Measurements from ENCODE around the gene RBCK1. TPM values are rescaled to one million over a fixed set of nuclear protein-coding genes. Genes with fewer than 3 reads are reported as not detected.
"Not testable (repeated sequence)": the region's sequence is repeated elsewhere in the genome, so short reads cannot be mapped to it uniquely, and the experiment has no call there.

The RBCK1 gene
- total RNA-seq, 2 experiments from 2014 or later, result 150 to 160 TPM

GRCh38 chr20:380763-381580, 27.1 kb upstream of the RBCK1 start:
- peak; percentile 82 for DNase-seq
- peaks cover 25% of the 10 kb centered on the region for H3K4me1 Mint-ChIP-seq (ENCODE audit: low read depth)
- intact Hi-C loops (cut with micrococcal nuclease), result loop anchor here (1.0 to 5.0 kb wide), 3 partner anchors 14 to 34 kb away; partner anchors contain the start of genes NRSN2 and RBCK1
- peak overlapping the region; percentile 92 for H3K27ac Mint-ChIP-seq
- H3K36me3 Mint-ChIP-seq (ENCODE audit: low read depth), result peaks cover 10% of the 10 kb centered on the region
- peak overlapping the region; percentile 83 for H3K4me3 Mint-ChIP-seq
- no peaks in the 10 kb centered on the region for H3K9me3 Mint-ChIP-seq
- CTCF ChIA-PET, result interaction anchor here (0.6 to 1.5 kb wide), 4 partner anchors 19 to 1391 kb away, joined by 3 to 4 read pairs (median 4); no protein-coding TSS in a partner anchor
- no peaks in the 10 kb centered on the region for H3K27me3 Mint-ChIP-seq (ENCODE audit: low read depth)

DNA sequence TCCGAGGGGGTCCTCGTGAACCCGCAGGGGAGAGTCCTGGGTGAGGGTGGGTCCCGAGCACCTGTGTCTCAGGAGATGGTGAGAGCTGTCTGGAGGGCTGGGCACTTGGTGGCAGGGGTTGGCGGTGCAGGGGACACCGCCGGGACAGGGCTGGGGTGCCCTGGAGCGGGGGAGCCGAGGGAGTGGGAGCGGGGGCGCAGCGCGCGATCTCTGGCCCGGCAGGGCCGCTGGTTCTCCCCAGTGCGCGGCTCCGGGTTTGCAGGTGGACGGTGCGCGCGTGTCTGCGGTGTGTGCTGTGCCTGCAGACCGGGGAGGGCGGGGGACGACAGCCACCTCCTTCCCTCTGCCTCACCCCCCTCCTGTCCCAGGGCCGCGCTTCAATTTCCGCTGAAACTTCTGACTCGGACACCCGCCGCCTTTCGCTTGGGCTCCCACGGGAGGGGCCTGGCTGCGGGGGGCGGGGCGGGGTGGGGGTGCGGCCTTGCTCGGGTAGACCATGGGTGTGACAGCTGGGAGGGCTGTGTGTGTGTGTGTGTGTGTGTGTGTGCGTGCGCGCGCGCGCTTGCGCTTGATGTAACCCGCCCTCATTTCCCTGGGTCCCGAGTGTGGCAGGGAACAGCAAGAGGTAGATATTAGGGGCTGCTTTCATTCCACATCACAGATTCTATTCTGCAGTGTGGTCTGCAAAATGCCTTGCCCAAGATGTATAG, 26.4 kb upstream of the RBCK1 start:
- intact Hi-C loops (cut with micrococcal nuclease), result loop anchor here (1.0 to 5.0 kb wide), 3 partner anchors 15 to 34 kb away; partner anchors contain the start of genes NRSN2 and RBCK1
- peak; percentile 81 for DNase-seq
- peaks cover 25% of the 10 kb centered on the region for H3K4me1 Mint-ChIP-seq (ENCODE audit: low read depth)
- no peaks in the 10 kb centered on the region for H3K9me3 Mint-ChIP-seq
- peak overlapping the region; percentile 83 for H3K4me3 Mint-ChIP-seq
- peak overlapping the region; percentile 83 for H3K27ac Mint-ChIP-seq
- H3K36me3 Mint-ChIP-seq (ENCODE audit: low read depth), result peaks cover 14% of the 10 kb centered on the region
- CTCF ChIA-PET, result interaction anchor here (0.8 to 1.8 kb wide), 3 partner anchors 15 to 44 kb away, joined by 3 to 5 read pairs (median 3); no protein-coding TSS in a partner anchor
- no peaks in the 10 kb centered on the region for H3K27me3 Mint-ChIP-seq (ENCODE audit: low read depth)

DNA sequence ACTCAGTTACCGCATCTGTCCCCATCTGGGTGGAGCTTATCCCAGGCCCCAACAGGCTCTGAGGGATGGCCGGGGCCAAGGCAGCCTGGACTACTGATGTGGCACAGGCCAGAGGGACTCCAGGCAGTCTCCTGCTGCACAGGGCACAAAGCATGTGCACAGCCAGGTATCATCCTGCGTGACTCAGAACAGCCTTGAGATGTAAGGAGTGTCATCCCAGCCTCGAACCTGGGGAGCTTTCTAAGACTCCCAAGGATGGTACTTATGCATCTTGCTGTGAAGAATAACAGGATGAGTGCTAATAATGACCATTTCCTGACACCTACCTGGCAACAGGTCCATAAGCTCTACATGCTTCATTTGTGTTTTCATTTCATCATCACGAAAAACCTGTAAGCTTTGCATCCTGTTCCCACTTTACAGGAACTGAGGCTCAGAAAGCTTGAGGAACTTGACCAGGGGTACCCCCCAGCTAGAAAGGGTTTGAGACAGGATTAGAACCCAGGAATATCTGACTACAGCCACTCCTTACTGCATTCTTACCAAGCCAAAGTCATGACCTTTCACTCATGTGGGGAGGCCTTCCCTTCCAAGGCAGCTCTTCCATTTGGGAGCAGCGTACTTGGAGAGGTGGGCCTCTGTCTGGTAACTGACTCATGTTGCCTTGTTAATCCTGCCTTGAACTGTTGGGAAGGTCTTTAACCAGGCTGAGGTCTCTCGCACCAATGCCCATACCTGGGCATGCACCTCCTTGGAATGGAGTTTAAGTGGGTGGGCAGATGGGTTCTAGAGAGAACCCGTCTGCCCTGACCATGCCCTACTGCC, 25.6 kb upstream of the RBCK1 start:
- peak; percentile 32 for DNase-seq
- peaks cover 25% of the 10 kb centered on the region for H3K4me1 Mint-ChIP-seq (ENCODE audit: low read depth)
- CTCF ChIA-PET, result interaction anchor here (0.8 to 1.8 kb wide), 3 partner anchors 14 to 44 kb away, joined by 3 to 5 read pairs (median 3); no protein-coding TSS in a partner anchor
- H3K27me3 Mint-ChIP-seq (ENCODE audit: low read depth), result no peaks in the 10 kb centered on the region
- peaks cover 15% of the 10 kb centered on the region for H3K36me3 Mint-ChIP-seq (ENCODE audit: low read depth)
- peak overlapping the region; percentile 56 for H3K27ac Mint-ChIP-seq
- H3K9me3 Mint-ChIP-seq, result no peaks in the 10 kb centered on the region
- intact Hi-C loops (cut with micrococcal nuclease), result loop anchor here (5.0 kb wide), 1 partner anchor 35 kb away; the partner anchor contains the start of gene NRSN2
- H3K4me3 Mint-ChIP-seq, result peak overlapping the region; percentile 83

GRCh38 chr20:383889-384288, 24.2 kb upstream of the RBCK1 start:
- DNase-seq, result no peak
- CTCF ChIA-PET, result interaction anchor here (1.0 to 1.8 kb wide), 2 partner anchors 29 to 30 kb away, joined by 4 to 5 read pairs; no protein-coding TSS in a partner anchor
- no peak overlapping the region for H3K4me3 Mint-ChIP-seq
- no peaks in the 10 kb centered on the region for H3K9me3 Mint-ChIP-seq
- no peaks in the 10 kb centered on the region for H3K27me3 Mint-ChIP-seq (ENCODE audit: low read depth)
- H3K4me1 Mint-ChIP-seq (ENCODE audit: low read depth), result peaks cover 25% of the 10 kb centered on the region
- H3K27ac Mint-ChIP-seq, result no peak overlapping the region
- intact Hi-C loops (cut with micrococcal nuclease), result loop anchor here (5.0 kb wide), 1 partner anchor 37 kb away; the partner anchor contains the start of gene NRSN2
- H3K36me3 Mint-ChIP-seq (ENCODE audit: low read depth), result peaks cover 29% of the 10 kb centered on the region

DNA sequence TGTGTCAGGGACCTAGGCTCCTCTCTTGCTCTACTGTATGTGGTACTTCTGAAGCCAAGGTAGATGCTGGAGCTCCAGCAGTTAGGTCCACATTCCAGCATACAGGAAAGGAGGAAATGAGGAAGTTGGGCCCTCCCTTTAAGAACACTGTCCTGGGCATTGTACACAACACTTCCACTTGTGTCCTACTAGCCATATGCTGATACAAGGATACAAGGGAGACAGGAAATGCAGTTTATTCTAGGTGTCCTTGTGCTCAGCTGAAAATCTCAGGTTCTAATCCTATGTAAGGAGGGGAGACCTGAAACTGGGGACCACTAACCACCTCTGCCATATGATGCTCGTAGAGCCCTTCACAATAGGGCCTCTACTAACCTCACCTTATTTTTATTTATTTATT, 23.4 kb upstream of the RBCK1 start:
- H3K27ac Mint-ChIP-seq, result no peak overlapping the region
- intact Hi-C loops (cut with micrococcal nuclease), result loop anchor here (5.0 kb wide), 1 partner anchor 37 kb away; the partner anchor contains the start of gene NRSN2
- CTCF ChIA-PET, result interaction anchor here (0.6 to 1.0 kb wide), 2 partner anchors 31 to 312 kb away, joined by 4 read pairs; no protein-coding TSS in a partner anchor
- peaks cover 33% of the 10 kb centered on the region for H3K36me3 Mint-ChIP-seq (ENCODE audit: low read depth)
- H3K4me1 Mint-ChIP-seq (ENCODE audit: low read depth), result peaks cover 23% of the 10 kb centered on the region
- DNase-seq, result no peak
- no peaks in the 10 kb centered on the region for H3K9me3 Mint-ChIP-seq
- no peaks in the 10 kb centered on the region for H3K27me3 Mint-ChIP-seq (ENCODE audit: low read depth)
- H3K4me3 Mint-ChIP-seq, result no peak overlapping the region

GRCh38 chr20:385448-385847, 22.7 kb upstream of the RBCK1 start:
- H3K9me3 Mint-ChIP-seq, result no peaks in the 10 kb centered on the region
- H3K4me1 Mint-ChIP-seq (ENCODE audit: low read depth), result peaks cover 21% of the 10 kb centered on the region
- intact Hi-C loops (cut with micrococcal nuclease), result no loop called here
- no peak overlapping the region for H3K27ac Mint-ChIP-seq
- CTCF ChIA-PET, result interaction anchor here (0.6 kb wide), 1 partner anchor 311 kb away, joined by 4 read pairs; no protein-coding TSS in a partner anchor
- H3K4me3 Mint-ChIP-seq, result no peak overlapping the region
- H3K27me3 Mint-ChIP-seq (ENCODE audit: low read depth), result no peaks in the 10 kb centered on the region
- no peak for DNase-seq
- peaks cover 37% of the 10 kb centered on the region for H3K36me3 Mint-ChIP-seq (ENCODE audit: low read depth)

DNA sequence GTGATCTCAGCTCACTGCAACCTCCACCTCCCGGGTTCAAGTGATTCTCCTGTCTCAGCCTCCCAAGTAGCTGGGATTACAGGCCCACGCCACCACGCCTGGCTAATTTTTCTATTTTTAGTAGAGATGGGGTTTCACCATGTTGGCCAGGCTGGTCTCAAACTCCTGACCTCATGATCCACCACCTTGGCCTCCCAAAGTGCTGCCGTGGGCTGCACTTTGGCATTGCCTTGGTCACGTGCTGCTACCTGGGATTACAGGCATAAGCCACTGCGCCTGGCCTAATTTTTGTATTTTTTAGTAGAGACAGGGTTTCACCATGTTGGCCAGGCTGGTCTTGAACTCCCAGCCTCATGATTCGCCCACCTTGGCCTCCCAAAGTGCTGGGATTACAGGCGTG, 21.5 kb upstream of the RBCK1 start:
- CTCF ChIA-PET, result interaction anchor here (0.6 to 0.7 kb wide), 2 partner anchors 26 to 32 kb away, joined by 4 to 5 read pairs; no protein-coding TSS in a partner anchor
- intact Hi-C loops (cut with micrococcal nuclease); DNase-seq; H3K4me3 Mint-ChIP-seq; H3K27ac Mint-ChIP-seq; H3K27me3 Mint-ChIP-seq (ENCODE audit: low read depth); H3K9me3 Mint-ChIP-seq: not testable (repeated sequence)
- Mint-ChIP-seq H3K4me1 (ENCODE audit: low read depth) (peaks cover 21% of the 10 kb centered on the region), H3K36me3 (ENCODE audit: low read depth) (peaks cover 45% of the 10 kb centered on the region)

- intact Hi-C loops (cut with micrococcal nuclease), result no loop called here
- no peak for DNase-seq
- no peak overlapping the region for H3K27ac Mint-ChIP-seq
- H3K4me1 Mint-ChIP-seq (ENCODE audit: low read depth), result peaks cover 14% of the 10 kb centered on the region
- CTCF ChIA-PET, result no interaction called here
- H3K27me3 Mint-ChIP-seq (ENCODE audit: low read depth), result no peaks in the 10 kb centered on the region
- peaks cover 46% of the 10 kb centered on the region for H3K36me3 Mint-ChIP-seq (ENCODE audit: low read depth)
- no peaks in the 10 kb centered on the region for H3K9me3 Mint-ChIP-seq
- H3K4me3 Mint-ChIP-seq, result no peak overlapping the region
Observed at GRCh38 chr20:387520-387919, 20.6 kb upstream of the RBCK1 start.

GRCh38 chr20:388034-388994, 19.8 kb upstream of the RBCK1 start:
- Mint-ChIP-seq H3K36me3 (ENCODE audit: low read depth) (peaks cover 48% of the 10 kb centered on the region), H3K27me3 (ENCODE audit: low read depth) (no peaks in the 10 kb centered on the region), H3K4me1 (ENCODE audit: low read depth) (peaks cover 8% of the 10 kb centered on the region), H3K4me3 (no peak overlapping the region), H3K27ac (no peak overlapping the region), H3K9me3 (no peaks in the 10 kb centered on the region)
- no peak for DNase-seq
- CTCF ChIA-PET, result interaction anchor here (0.5 kb wide), 1 partner anchor 10 kb away, joined by 4 read pairs; no protein-coding TSS in a partner anchor
- intact Hi-C loops (cut with micrococcal nuclease), result no loop called here

GRCh38 chr20:389220-389619, 18.9 kb upstream of the RBCK1 start:
- CTCF ChIA-PET, result no interaction called here
- Mint-ChIP-seq H3K36me3 (ENCODE audit: low read depth) (peaks cover 51% of the 10 kb centered on the region), H3K27me3 (ENCODE audit: low read depth) (no peaks in the 10 kb centered on the region), H3K4me1 (ENCODE audit: low read depth) (no peaks in the 10 kb centered on the region), H3K4me3 (no peak overlapping the region), H3K9me3 (no peaks in the 10 kb centered on the region), H3K27ac (no peak overlapping the region)
- DNase-seq, result no peak
- intact Hi-C loops (cut with micrococcal nuclease), result no loop called here
